NT2/D1 (cell line): ENCODE measurements around the gene B3GNT3.

Experiments
- DNase-seq: peaks from one replicate; pipeline ENCODE4 v3.0.0-alpha.2; 2011; ENCODE audit warnings: low read depth, low spot score
- H3K27me3 ChIP-seq: 2 replicates; pipeline ENCODE4 v1.6.0; 2011; ENCODE audit warnings: mild to moderate bottlenecking; ENCODE audit not compliant: insufficient read length, insufficient read depth
- H3K36me3 ChIP-seq: 2 replicates; pipeline ENCODE4 v1.6.1; 2011; ENCODE audit warnings: mild to moderate bottlenecking, low read length, mixed read lengths; ENCODE audit not compliant: insufficient read depth, insufficient read length
- H3K4me1 ChIP-seq: 2 replicates; pipeline ENCODE4 v1.5.1; 2011; ENCODE audit not compliant: insufficient read depth, insufficient read length
- H3K4me3 ChIP-seq: 2 replicates; pipeline ENCODE4 v1.5.1; 2011; ENCODE audit warnings: low read depth; ENCODE audit not compliant: insufficient read length
- H3K9ac ChIP-seq: 2 replicates; pipeline ENCODE4 v1.6.0; 2011; ENCODE audit warnings: low read depth; ENCODE audit not compliant: insufficient read length
- H3K9me3 ChIP-seq: 2 replicates; pipeline ENCODE4 v1.5.1; 2011; ENCODE audit warnings: mild to moderate bottlenecking, low read length; ENCODE audit not compliant: insufficient read depth
- SUZ12 ChIP-seq: IDR thresholded peaks from 2 replicates; pipeline ENCODE4 v1.6.1; 2011; ENCODE audit not compliant: insufficient read length, insufficient read depth; ENCODE audit errors: extremely low read depth
- YY1 ChIP-seq: IDR thresholded peaks from 2 replicates; pipeline ENCODE4 v1.6.1; 2011; ENCODE audit not compliant: insufficient read length, insufficient read depth
- ZNF274 ChIP-seq: IDR thresholded peaks from 2 replicates; pipeline ENCODE4 v1.6.1; 2011; ENCODE audit warnings: mild to moderate bottlenecking, low read depth, low read length

Gene B3GNT3

GRCh38 chr19:17840019-17840418 is 45.1 kb downstream of the B3GNT3 start:
- Histone ChIP-seq H3K9me3 (no peaks in the 10 kb centered on the region), H3K27me3 (peaks cover 30% of the 10 kb centered on the region), H3K4me3 (no peak overlapping the region), H3K4me1 (peaks cover 20% of the 10 kb centered on the region), H3K9ac (no peak overlapping the region), H3K36me3 (no peaks in the 10 kb centered on the region)
- TF ChIP-seq SUZ12 (no peak), ZNF274 (no peak), YY1 (no peak)
- no peak for DNase-seq

- Histone ChIP-seq H3K27me3 (peaks cover 30% of the 10 kb centered on the region), H3K36me3 (no peaks in the 10 kb centered on the region), H3K9ac (peak overlapping the region; percentile 76), H3K9me3 (no peaks in the 10 kb centered on the region), H3K4me1 (peaks cover 16% of the 10 kb centered on the region), H3K4me3 (peak overlapping the region; percentile 67)
- DNase-seq, result no peak
- TF ChIP-seq ZNF274 (no peak), YY1 (no peak), SUZ12 (no peak)
Observed at GRCh38 chr19:17841371-17841809, 46.5 kb downstream of the B3GNT3 start.

- DNase-seq, result peak; percentile 95
- peak overlapping the region; percentile 76 for H3K4me3 ChIP-seq
Observed at GRCh38 chr19:17841810-17842662, 47.1 kb downstream of the B3GNT3 start.

GRCh38 chr19:17842663-17843291 is 47.8 kb downstream of the B3GNT3 start:
- H3K9me3 ChIP-seq, result no peaks in the 10 kb centered on the region

More at GRCh38 chr19:17841810-17842662, 47.1 kb downstream of the B3GNT3 start:
- Histone ChIP-seq H3K36me3 (no peaks in the 10 kb centered on the region), H3K9me3 (no peaks in the 10 kb centered on the region), H3K27me3 (peaks cover 30% of the 10 kb centered on the region), H3K9ac (peak overlapping the region; percentile 92), H3K4me1 (peaks cover 16% of the 10 kb centered on the region)
- TF ChIP-seq ZNF274, result no peak
- TF ChIP-seq SUZ12, result no peak
- no peak for TF ChIP-seq YY1

GRCh38 chr19:17843292-17843827 is 48.4 kb downstream of the B3GNT3 start:
- TF ChIP-seq YY1, result no peak
- no peak for TF ChIP-seq ZNF274
- no peak for TF ChIP-seq SUZ12
- DNase-seq, result no peak
- H3K9ac ChIP-seq, result no peak overlapping the region
- H3K4me1 ChIP-seq, result peaks cover 19% of the 10 kb centered on the region
- H3K9me3 ChIP-seq, result no peaks in the 10 kb centered on the region
- H3K4me3 ChIP-seq, result peak overlapping the region; percentile 76
- peaks cover 30% of the 10 kb centered on the region for H3K27me3 ChIP-seq
- H3K36me3 ChIP-seq, result no peaks in the 10 kb centered on the region

More at GRCh38 chr19:17842663-17843291, 47.8 kb downstream of the B3GNT3 start:
- H3K9ac ChIP-seq, result peak overlapping the region; percentile 92
- TF ChIP-seq YY1, result no peak
- H3K27me3 ChIP-seq, result peaks cover 30% of the 10 kb centered on the region
- H3K4me3 ChIP-seq, result peak overlapping the region; percentile 76
- H3K36me3 ChIP-seq, result no peaks in the 10 kb centered on the region
- H3K4me1 ChIP-seq, result peaks cover 16% of the 10 kb centered on the region
- no peak for DNase-seq

- H3K27me3 ChIP-seq, result peaks cover 29% of the 10 kb centered on the region
- H3K4me3 ChIP-seq, result no peak overlapping the region
- H3K9ac ChIP-seq, result no peak overlapping the region
- H3K36me3 ChIP-seq, result no peaks in the 10 kb centered on the region
- TF ChIP-seq YY1, result no peak
- no peak for TF ChIP-seq SUZ12
- no peak for TF ChIP-seq ZNF274
- DNase-seq, result no peak
- peaks cover 21% of the 10 kb centered on the region for H3K4me1 ChIP-seq
- no peaks in the 10 kb centered on the region for H3K9me3 ChIP-seq
Observed at GRCh38 chr19:17843908-17844490, 49.1 kb downstream of the B3GNT3 start.
